Panc1 (cell line): ENCODE data around the gene FRMD4A. TPM values are rescaled to one million over a fixed set of nuclear protein-coding genes. Genes with fewer than 3 reads are reported as not detected.
"Not testable (repeated sequence)": the region's sequence is repeated elsewhere in the genome, so short reads cannot be mapped to it uniquely, and the experiment has no call there.

Experiments used
- ATAC-seq: fragments of 200-7000 bp; cut with Tn5 transposase; 2 replicates; pipeline ENCODE4 v1.9.1; 2020; ENCODE audit warnings: mild to moderate bottlenecking, moderate library complexity
- BruUV-seq: library from RNA; stranded (reverse); fragments of 400-500 nt; replicated peaks from 2 replicates; lab custom pipeline; 2021; lab: Mats Ljungman, UMichigan
- CTCF ChIA-PET: fragments of 300-600 bp; sonication (Branson Sonifier 250); formaldehyde crosslinking; loops from one replicate; lab custom pipeline; 2022; ENCODE audit warnings: antibody characterized with exemption; lab: Charles Lee
- POLR2A ChIA-PET: fragments of 300-600 bp; sonication (Branson Sonifier 250); formaldehyde crosslinking; loops from one replicate; lab custom pipeline; 2022; ENCODE audit warnings: antibody characterized with exemption; lab: Charles Lee
- DNase-seq: peaks from one replicate; pipeline ENCODE4 v3.0.0-alpha.2; 2010; ENCODE audit warnings: low read depth, low spot score
- H3K27ac ChIP-seq: 2 replicates; pipeline ENCODE4 v1.5.1; 2011; ENCODE audit warnings: mild to moderate bottlenecking, low read length, inconsistent platforms
- H3K27me3 ChIP-seq: fragments of 200-500 bp; sonication (Bioruptor generic); 2 replicates; pipeline ENCODE4 v1.6.0; 2014; ENCODE audit warnings: low read length, inconsistent platforms; ENCODE audit not compliant: control insufficient read depth, insufficient read depth
- H3K36me3 ChIP-seq: fragments of 200-500 bp; sonication (Bioruptor generic); 2 replicates; pipeline ENCODE4 v1.5.1; 2014; ENCODE audit warnings: inconsistent platforms, mild to moderate bottlenecking, low read length, moderate library complexity; ENCODE audit not compliant: control insufficient read depth, insufficient read depth
- H3K4me1 ChIP-seq: 2 replicates; pipeline ENCODE4 v1.5.1; 2011; ENCODE audit warnings: inconsistent platforms, mild to moderate bottlenecking, low read length, moderate library complexity; ENCODE audit not compliant: control insufficient read depth, insufficient read depth
- H3K4me3 ChIP-seq, 2 experiments: 2 replicates each; pipeline ENCODE4 v1.5.1; 2011 to 2012; ENCODE audit warnings: low read depth in 2 of 2, low read length in 2 of 2, mild to moderate bottlenecking in 2 of 2, inconsistent platforms in 1 of 2, moderate library complexity in 1 of 2
- H3K9me3 ChIP-seq: fragments of 200-500 bp; sonication (Bioruptor generic); 2 replicates; pipeline ENCODE4 v1.5.1; 2014; ENCODE audit warnings: low read depth, mild to moderate bottlenecking, inconsistent platforms, low read length, moderate library complexity; ENCODE audit not compliant: control insufficient read depth, insufficient read depth
- CTCF ChIP-seq: fragments of 450-650 bp; IDR thresholded peaks from 2 replicates; pipeline ENCODE4 v1.5.1; 2017; ENCODE audit warnings: mild to moderate bottlenecking
- POLR2AphosphoS5 ChIP-seq: IDR thresholded peaks from 2 replicates; pipeline ENCODE4 v1.6.1; 2012; ENCODE audit warnings: mild to moderate bottlenecking, low read depth, low read length, moderate library complexity
- REST ChIP-seq, 2 experiments: IDR thresholded peaks; 2 replicates each; pipeline ENCODE4 v1.6.1; 2011 to 2012; ENCODE audit warnings: low read depth in 2 of 2, control low read depth in 1 of 2, low read length in 1 of 2, mild to moderate bottlenecking in 1 of 2, moderate library complexity in 1 of 2; ENCODE audit not compliant: insufficient read depth in 1 of 2
- SIN3A ChIP-seq: IDR thresholded peaks from 2 replicates; pipeline ENCODE4 v1.6.1; 2012; ENCODE audit warnings: low read depth, mild to moderate bottlenecking, low read length, moderate library complexity, borderline replicate concordance; ENCODE audit not compliant: insufficient read depth
- TCF7L2 ChIP-seq: IDR thresholded peaks from 2 replicates; pipeline ENCODE4 v1.6.1; 2011; ENCODE audit warnings: mild to moderate bottlenecking, low read depth, low read length, inconsistent platforms
- in situ Hi-C: cut with HindIII; loops from 2 replicates; pipeline ENCODE4 v1.10.0; 2016; ENCODE audit warnings: low sequenced_read_pairs, low pct_unique_long_range_greater_than_20kb
- intact Hi-C: fragments of 100-400 bp; cut with micrococcal nuclease; formaldehyde crosslinking; loops from one replicate; pipeline ENCODE4 v1.10.0; 2022; ENCODE audit not compliant: unreplicated experiment
- total RNA-seq: library from RNA; stranded (reverse); gene quantifications from one replicate; pipeline ENCODE4 v1.2.1, GENCODE V29; 2021; ENCODE audit not compliant: unreplicated experiment

FRMD4A gene
- total RNA-seq, 1 experiment from 2014 or later: 7.1 TPM

DNA sequence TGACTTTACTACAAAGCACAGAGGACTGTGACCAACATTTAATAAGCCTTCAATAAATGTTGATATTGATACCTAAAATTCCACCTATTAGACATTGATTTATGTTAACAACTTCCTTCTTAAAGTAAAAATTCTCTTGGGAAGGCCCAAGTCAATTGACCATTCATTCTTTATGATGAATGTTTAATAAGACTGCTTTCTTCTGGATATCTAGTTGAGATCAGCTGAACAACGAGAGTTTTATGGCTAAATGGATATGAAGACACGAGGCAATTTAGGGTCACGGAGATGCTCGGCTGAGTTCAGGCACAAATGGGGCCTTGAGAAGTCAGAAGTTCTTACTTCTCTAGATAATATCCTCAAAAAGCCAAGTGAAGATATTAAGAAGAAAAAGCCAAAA lies 258.8 kb downstream of the FRMD4A start:
- Histone ChIP-seq H3K4me1 (no peaks in the 10 kb centered on the region), H3K36me3 (no peaks in the 10 kb centered on the region), H3K27me3 (no peaks in the 10 kb centered on the region), H3K9me3 (no peaks in the 10 kb centered on the region), H3K4me3 (no peak overlapping the region), H3K27ac (no peak overlapping the region)
- POLR2A ChIA-PET: no interaction called here
- no peak for DNase-seq
- no peak for ATAC-seq
- in situ Hi-C loops (no loop called here), intact Hi-C loops (no loop called here)
- BruUV-seq: no TSS peak
- CTCF ChIA-PET: no interaction called here
- no peak for TF ChIP-seq SIN3A
- TF ChIP-seq TCF7L2: no peak
- TF ChIP-seq POLR2AphosphoS5: no peak
- TF ChIP-seq REST (IDR thresholded peaks at IDR 0.05; ENCODE audit: insufficient read depth in 1 of 2, low read depth in 2 of 2, low read length in 1 of 2): no peak
- TF ChIP-seq CTCF: no peak

DNA sequence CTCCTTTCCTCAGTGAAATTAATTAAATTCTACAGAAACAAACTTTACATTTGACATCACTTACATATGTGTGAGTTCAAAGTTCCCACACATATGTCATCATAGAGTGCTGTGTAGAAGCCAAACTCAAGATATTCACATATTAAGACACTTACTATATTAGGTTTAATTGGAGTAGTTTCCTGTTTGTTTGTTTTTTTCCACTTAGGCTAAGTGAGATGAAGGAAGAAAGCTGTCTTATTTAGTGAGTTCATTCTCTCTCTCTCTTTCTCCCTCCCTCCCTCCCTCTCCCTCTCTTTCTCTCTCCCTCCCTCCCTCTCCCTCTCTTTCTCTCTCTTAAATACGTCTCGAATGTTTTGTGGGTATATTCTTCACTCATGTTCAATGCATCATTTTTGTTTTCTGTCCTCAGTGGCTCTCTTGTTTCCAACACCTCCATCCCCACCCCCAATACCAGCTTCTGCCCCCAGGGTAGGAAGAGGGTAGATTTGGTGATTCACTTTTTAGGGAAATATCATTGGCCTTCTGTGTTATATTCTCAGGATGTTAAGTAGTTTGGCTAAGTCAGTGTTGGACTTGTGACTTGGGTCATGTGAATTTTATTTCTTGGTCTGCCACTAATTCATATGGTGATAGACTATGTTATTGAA lies 262.0 kb downstream of the FRMD4A start:
- no peaks in the 10 kb centered on the region for H3K9me3 ChIP-seq
- in situ Hi-C loops: no loop called here
- no peaks in the 10 kb centered on the region for H3K27me3 ChIP-seq
- no TSS peak for BruUV-seq
- DNase-seq: no peak
- CTCF ChIA-PET: no interaction called here
- intact Hi-C loops: no loop called here
- H3K4me1 ChIP-seq: no peaks in the 10 kb centered on the region
- POLR2A ChIA-PET: no interaction called here
- H3K4me3 ChIP-seq: no peak overlapping the region
- H3K27ac ChIP-seq: no peak overlapping the region
- no peak for TF ChIP-seq POLR2AphosphoS5
- no peak for TF ChIP-seq SIN3A
- no peak for TF ChIP-seq CTCF
- TF ChIP-seq REST (IDR thresholded peaks at IDR 0.05; ENCODE audit: insufficient read depth in 1 of 2, low read depth in 2 of 2, low read length in 1 of 2): no peak
- no peak for TF ChIP-seq TCF7L2
- ATAC-seq: no peak
- no peaks in the 10 kb centered on the region for H3K36me3 ChIP-seq

- ATAC-seq, H3K36me3 ChIP-seq, H3K4me3 ChIP-seq, POLR2A ChIA-PET, in situ Hi-C loops, CTCF ChIA-PET, H3K4me1 ChIP-seq, H3K27me3 ChIP-seq, H3K27ac ChIP-seq, DNase-seq, H3K9me3 ChIP-seq, intact Hi-C loops, BruUV-seq: not testable (repeated sequence)
Measured at GRCh38 chr10:14067638-14068037, 263.1 kb downstream of the FRMD4A start.
